Activated CD8-positive, alpha-beta T cell treated with anti-CD3 and anti-CD28 coated beads, Interleukin-2, amount 10 ng/mL, durations not matched to agents 7 days and 5 days (primary cell): ENCODE results near the gene TLK1. TPM values are rescaled to one million over a fixed set of nuclear protein-coding genes. Genes with fewer than 3 reads are reported as not detected.

Experiments
- ATAC-seq: fragments of 150-1000 bp; cut with Tn5 transposase; one replicate; pipeline ENCODE4 v1.10.0; 2021; ENCODE audit warnings: moderate library complexity
- CTCF ChIA-PET: fragments of 350-600 bp; sonication (Branson Sonifier 250); formaldehyde crosslinking; loops from one replicate; lab custom pipeline; 2021; ENCODE audit warnings: antibody characterized with exemption; lab: Charles Lee
- POLR2A ChIA-PET: fragments of 350-600 bp; sonication (Branson Sonifier 250); formaldehyde crosslinking; loops from one replicate; lab custom pipeline; 2021; ENCODE audit warnings: antibody characterized with exemption; lab: Charles Lee
- DNase-seq: peaks from one replicate; pipeline ENCODE4 v3.0.0-alpha.2; 2020
- H3K27ac Mint-ChIP-seq: one replicate; pipeline ENCODE4 v1.8.0; 2021; ENCODE audit warnings: mild to moderate bottlenecking, mixed read lengths
- H3K27me3 Mint-ChIP-seq: one replicate; pipeline ENCODE4 v1.8.0; 2021; ENCODE audit warnings: low read depth, mixed read lengths
- H3K36me3 Mint-ChIP-seq: one replicate; pipeline ENCODE4 v1.8.0; 2021; ENCODE audit warnings: low read depth, mixed read lengths
- H3K4me1 Mint-ChIP-seq: one replicate; pipeline ENCODE4 v1.8.0; 2021; ENCODE audit warnings: low read depth, mixed read lengths
- H3K4me3 Mint-ChIP-seq: one replicate; pipeline ENCODE4 v1.8.0; 2021; ENCODE audit warnings: mild to moderate bottlenecking, mixed read lengths
- H3K9me3 Mint-ChIP-seq: one replicate; pipeline ENCODE4 v1.8.0; 2022; ENCODE audit warnings: mixed read lengths; ENCODE audit not compliant: insufficient read depth
- total RNA-seq, 2 experiments: library from RNA; stranded (reverse); gene quantifications; one replicate each; pipeline ENCODE4 v1.2.3, GENCODE V29; 2021

The TLK1 gene
- total RNA-seq, 2 experiments from 2014 or later, result 89.1 to 96.3 TPM

GRCh38 chr2:171025214-171025613 is 135.5 kb downstream of the TLK1 start:
- DNase-seq (no peak), ATAC-seq (no peak)
- no peaks in the 10 kb centered on the region for H3K27me3 Mint-ChIP-seq
- POLR2A ChIA-PET, result no interaction called here
- CTCF ChIA-PET, result no interaction called here
- H3K27ac Mint-ChIP-seq, result no peak overlapping the region
- peaks cover 36% of the 10 kb centered on the region for H3K36me3 Mint-ChIP-seq
- H3K4me3 Mint-ChIP-seq, result no peak overlapping the region
- H3K9me3 Mint-ChIP-seq, result no peaks in the 10 kb centered on the region
- H3K4me1 Mint-ChIP-seq, result no peaks in the 10 kb centered on the region

GRCh38 chr2:171018522-171018921 is 142.2 kb downstream of the TLK1 start:
- ATAC-seq (no peak), DNase-seq (no peak)
- CTCF ChIA-PET, result no interaction called here
- H3K27ac Mint-ChIP-seq, result no peak overlapping the region
- no peak overlapping the region for H3K4me3 Mint-ChIP-seq
- no peaks in the 10 kb centered on the region for H3K9me3 Mint-ChIP-seq
- POLR2A ChIA-PET, result no interaction called here
- H3K36me3 Mint-ChIP-seq, result peaks cover 44% of the 10 kb centered on the region
- peaks cover 2% of the 10 kb centered on the region for H3K4me1 Mint-ChIP-seq
- H3K27me3 Mint-ChIP-seq, result no peaks in the 10 kb centered on the region

- peaks cover 2% of the 10 kb centered on the region for H3K4me1 Mint-ChIP-seq
- ATAC-seq (no peak), DNase-seq (no peak)
- no peak overlapping the region for H3K4me3 Mint-ChIP-seq
- POLR2A ChIA-PET, result no interaction called here
- H3K36me3 Mint-ChIP-seq, result peaks cover 36% of the 10 kb centered on the region
- H3K27me3 Mint-ChIP-seq, result no peaks in the 10 kb centered on the region
- CTCF ChIA-PET, result interaction anchor here (0.8 kb wide), 1 partner anchor 87 kb away, joined by 4 read pairs; the partner anchor contains the start of gene GORASP2
- H3K9me3 Mint-ChIP-seq, result no peaks in the 10 kb centered on the region
- no peak overlapping the region for H3K27ac Mint-ChIP-seq
These were observed 144.6 kb downstream of the TLK1 start for GRCh38 chr2:171016125-171016524.

- no peaks in the 10 kb centered on the region for H3K9me3 Mint-ChIP-seq
- peaks cover 38% of the 10 kb centered on the region for H3K36me3 Mint-ChIP-seq
- DNase-seq, result no peak
- ATAC-seq, result no peak
- POLR2A ChIA-PET, result no interaction called here
- no peaks in the 10 kb centered on the region for H3K27me3 Mint-ChIP-seq
- CTCF ChIA-PET, result no interaction called here
- no peak overlapping the region for H3K4me3 Mint-ChIP-seq
- H3K27ac Mint-ChIP-seq, result no peak overlapping the region
- H3K4me1 Mint-ChIP-seq, result no peaks in the 10 kb centered on the region
These were observed 146.8 kb downstream of the TLK1 start for GRCh38 chr2:171013851-171014250.

GRCh38 chr2:171009386-171009785 is 151.3 kb downstream of the TLK1 start:
- Mint-ChIP-seq H3K9me3 (no peaks in the 10 kb centered on the region), H3K27ac (no peak overlapping the region), H3K36me3 (peaks cover 47% of the 10 kb centered on the region), H3K4me1 (no peaks in the 10 kb centered on the region), H3K27me3 (no peaks in the 10 kb centered on the region), H3K4me3 (no peak overlapping the region)
- ATAC-seq, result no peak
- POLR2A ChIA-PET, result interaction anchor here (0.6 kb wide), 1 partner anchor 80 kb away, joined by 3 read pairs; the partner anchor contains the start of gene GORASP2
- CTCF ChIA-PET, result interaction anchor here (0.7 to 1.2 kb wide), 3 partner anchors 44 to 150 kb away, joined by 3 to 4 read pairs (median 4); no protein-coding TSS in a partner anchor
- no peak for DNase-seq

GRCh38 chr2:171008550-171009205 is 152.0 kb downstream of the TLK1 start:
- DNase-seq (no peak), ATAC-seq (no peak)
- Mint-ChIP-seq H3K27ac (no peak overlapping the region), H3K4me3 (no peak overlapping the region), H3K36me3 (peaks cover 48% of the 10 kb centered on the region), H3K27me3 (no peaks in the 10 kb centered on the region), H3K9me3 (no peaks in the 10 kb centered on the region), H3K4me1 (no peaks in the 10 kb centered on the region)
- ChIA-PET CTCF (interaction anchor here (2.3 kb wide), 1 partner anchor 78 kb away, joined by 9 read pairs; no protein-coding TSS in a partner anchor), POLR2A (no interaction called here)

GRCh38 chr2:171004833-171005232 is 155.9 kb downstream of the TLK1 start:
- ChIA-PET POLR2A (no interaction called here), CTCF (no interaction called here)
- no peaks in the 10 kb centered on the region for H3K27me3 Mint-ChIP-seq
- no peak for DNase-seq
- no peak overlapping the region for H3K27ac Mint-ChIP-seq
- no peak overlapping the region for H3K4me3 Mint-ChIP-seq
- no peak for ATAC-seq
- no peaks in the 10 kb centered on the region for H3K4me1 Mint-ChIP-seq
- H3K9me3 Mint-ChIP-seq, result no peaks in the 10 kb centered on the region
- peaks cover 55% of the 10 kb centered on the region for H3K36me3 Mint-ChIP-seq

GRCh38 chr2:171004363-171004762 is 156.3 kb downstream of the TLK1 start:
- Mint-ChIP-seq H3K9me3 (no peaks in the 10 kb centered on the region), H3K27me3 (no peaks in the 10 kb centered on the region), H3K4me1 (no peaks in the 10 kb centered on the region), H3K27ac (no peak overlapping the region), H3K36me3 (peaks cover 56% of the 10 kb centered on the region), H3K4me3 (no peak overlapping the region)
- ChIA-PET CTCF (no interaction called here), POLR2A (no interaction called here)
- no peak for DNase-seq
- no peak for ATAC-seq

- CTCF ChIA-PET, result no interaction called here
- no peak overlapping the region for H3K4me3 Mint-ChIP-seq
- no peak overlapping the region for H3K27ac Mint-ChIP-seq
- ATAC-seq (no peak), DNase-seq (no peak)
- POLR2A ChIA-PET, result no interaction called here
- peaks cover 48% of the 10 kb centered on the region for H3K36me3 Mint-ChIP-seq
- H3K4me1 Mint-ChIP-seq, result no peaks in the 10 kb centered on the region
- H3K27me3 Mint-ChIP-seq, result no peaks in the 10 kb centered on the region
- no peaks in the 10 kb centered on the region for H3K9me3 Mint-ChIP-seq
These were observed 161.0 kb downstream of the TLK1 start for GRCh38 chr2:170999654-171000053.

- Mint-ChIP-seq H3K4me1 (no peaks in the 10 kb centered on the region), H3K9me3 (no peaks in the 10 kb centered on the region), H3K27me3 (no peaks in the 10 kb centered on the region), H3K27ac (no peak overlapping the region), H3K36me3 (peaks cover 47% of the 10 kb centered on the region), H3K4me3 (no peak overlapping the region)
- POLR2A ChIA-PET, result no interaction called here
- CTCF ChIA-PET, result interaction anchor here (1.5 kb wide), 1 partner anchor 89 kb away, joined by 4 read pairs; no protein-coding TSS in a partner anchor
- ATAC-seq, result no peak
- DNase-seq, result no peak
These were observed 162.6 kb downstream of the TLK1 start for GRCh38 chr2:170997893-170998597.

GRCh38 chr2:170996316-170996715 is 164.4 kb downstream of the TLK1 start:
- ChIA-PET POLR2A (no interaction called here), CTCF (no interaction called here)
- Mint-ChIP-seq H3K27me3 (no peaks in the 10 kb centered on the region), H3K27ac (no peak overlapping the region), H3K36me3 (peaks cover 52% of the 10 kb centered on the region), H3K4me3 (no peak overlapping the region), H3K9me3 (no peaks in the 10 kb centered on the region), H3K4me1 (no peaks in the 10 kb centered on the region)
- no peak for DNase-seq
- no peak for ATAC-seq
